ENCODE results near the gene ARL4C.

ARL4C gene

GRCh38 chr2:234462218-234462992 is 34.5 kb downstream of the ARL4C start:
- H3K36me3 ChIP-seq (ENCODE audit: control insufficient read depth in 2 of 2, insufficient read depth in 1 of 2, low read length in 2 of 2) = no peaks in the 10 kb centered on the region
- TF ChIP-seq ZNF610 (tag by site-specific recombination; IDR thresholded peaks at IDR 0.05; ENCODE audit: borderline replicate concordance) (no peak), ZBTB26 (tag by site-specific recombination; optimal IDR thresholded peaks at IDR 0.05) (no peak), PRDM6 (tag by site-specific recombination; IDR thresholded peaks at IDR 0.05) (no peak), ZNF23 (tag by site-specific recombination; IDR thresholded peaks at IDR 0.05; ENCODE audit: borderline replicate concordance) (no peak), ZNF10 (tag by site-specific recombination; IDR thresholded peaks at IDR 0.05) (no peak), ZNF629 (tag by site-specific recombination; IDR thresholded peaks at IDR 0.05) (no peak), ZNF549 (tag by site-specific recombination; IDR thresholded peaks at IDR 0.05) (no peak), EGR2 (tag by site-specific recombination; IDR thresholded peaks at IDR 0.05; ENCODE audit: low read depth) (no peak), SP3 (tag by site-specific recombination; IDR thresholded peaks at IDR 0.05) (no peak), ZNF16 (tag by site-specific recombination; IDR thresholded peaks at IDR 0.05; ENCODE audit: low read depth) (no peak), ZNF248 (tag by site-specific recombination; IDR thresholded peaks at IDR 0.05) (no peak), ZBTB44 (tag by site-specific recombination; IDR thresholded peaks at IDR 0.05) (no peak)
- no peaks in the 10 kb centered on the region for H3K9me3 ChIP-seq (ENCODE audit: control insufficient read depth, insufficient read depth, low read depth, low read length)
- ChIA-PET POLR2A (no interaction called here), CTCF (no interaction called here)
- H3K4me3 ChIP-seq (ENCODE audit: low read depth, low read length) = no peak overlapping the region
- H3K27ac ChIP-seq (ENCODE audit: extremely low read depth, low read depth, low read length) = no peak overlapping the region
- peaks cover 4% of the 10 kb centered on the region; the same call in 1 of the 2 replicates for H3K4me1 ChIP-seq (ENCODE audit: control insufficient read depth, insufficient read depth, low read length)

GRCh38 chr2:234459401-234460009 is 37.4 kb downstream of the ARL4C start:
- peaks cover 4% of the 10 kb centered on the region; the same call in 1 of the 2 replicates for H3K4me1 ChIP-seq (ENCODE audit: control insufficient read depth, insufficient read depth, low read length)
- no peak overlapping the region for H3K4me3 ChIP-seq (ENCODE audit: low read depth, low read length)
- TF ChIP-seq ZNF692 (tag by site-specific recombination; IDR thresholded peaks at IDR 0.05) = peak; percentile 76; the same call in 1 of the 2 replicates
- TF ChIP-seq ZFP69B (tag by site-specific recombination; IDR thresholded peaks at IDR 0.05) = 0 out of 2 replicates have a peak, but pooled peaks have one; percentile 63
- 0 out of 2 replicates have a peak, but pooled peaks have one; percentile 18 for TF ChIP-seq KLF17 (tag by site-specific recombination; IDR thresholded peaks at IDR 0.05)
- TF ChIP-seq KLF1 (tag by site-specific recombination; IDR thresholded peaks at IDR 0.05) = peak; percentile 33; the same call in 1 of the 2 replicates
- peak; percentile 39 for TF ChIP-seq GLIS1 (tag by site-specific recombination; IDR thresholded peaks at IDR 0.05)
- no peak for TF ChIP-seq ZIC2 (tag by site-specific recombination; IDR thresholded peaks at IDR 0.05)
- peak; percentile 17; the same call in 1 of the 2 replicates for TF ChIP-seq ZNF335 (tag by site-specific recombination; conservative IDR thresholded peaks at IDR 0.05)
- no peak for TF ChIP-seq ATF2 (tag by site-specific recombination; IDR thresholded peaks at IDR 0.05; ENCODE audit: low read depth)
- no peak overlapping the region for H3K27ac ChIP-seq (ENCODE audit: extremely low read depth, low read depth, low read length)
- H3K9me3 ChIP-seq (ENCODE audit: control insufficient read depth, insufficient read depth, low read depth, low read length) = no peaks in the 10 kb centered on the region
- H3K36me3 ChIP-seq (ENCODE audit: control insufficient read depth in 2 of 2, insufficient read depth in 1 of 2, low read length in 2 of 2) = no peaks in the 10 kb centered on the region
- POLR2A ChIA-PET = no interaction called here
- CTCF ChIA-PET = interaction anchor here (0.6 kb wide), 2 partner anchors 42 to 166 kb away, joined by 3 to 4 read pairs; no protein-coding TSS in a partner anchor
